C4-2B (cell line): ENCODE measurements around the gene C1orf232.

ENCODE experiments used
- CTCF ChIP-seq: fragments of 450-650 bp; conservative IDR thresholded peaks from 2 replicates; pipeline ENCODE4 v1.5.1; 2017; ENCODE audit warnings: mild to moderate bottlenecking
- ZFX ChIP-seq: fragments of 450-650 bp; IDR thresholded peaks from 2 replicates; pipeline ENCODE4 v1.6.1; 2017

DNA sequence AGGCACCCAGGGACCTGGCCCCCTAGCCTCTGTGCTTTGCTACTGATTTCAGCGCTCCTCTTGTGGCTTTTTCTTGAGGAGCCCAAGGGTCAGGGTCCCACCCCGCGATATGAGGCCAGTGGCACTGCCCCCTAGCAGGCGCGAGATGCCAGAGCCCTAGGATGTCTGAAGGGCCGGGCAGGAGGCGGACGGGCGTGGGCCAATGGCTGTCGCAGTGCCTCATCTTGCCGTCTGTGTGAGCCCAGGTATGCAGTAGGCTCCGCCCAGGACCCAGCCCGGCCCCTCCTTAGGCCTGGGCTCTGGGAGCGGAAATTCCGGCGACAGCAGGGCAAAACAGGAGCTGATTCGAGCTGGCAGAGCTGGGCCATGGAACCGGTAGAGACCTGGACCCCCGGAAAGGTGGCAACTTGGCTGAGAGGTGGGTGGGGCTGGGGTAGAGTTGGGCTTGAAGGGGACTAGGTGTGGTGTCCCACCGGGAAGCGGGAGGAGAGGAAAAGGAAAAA lies 8.5 kb upstream of the C1orf232 start, which contains the start of gene CNKSR1:
- TF ChIP-seq CTCF (peak; percentile 40; the same call in 1 of the 2 replicates), ZFX (no peak)
